NCI-H2029 treated with DMSO at 0.1 percent for 48 hours (cell line): ENCODE results near the gene PTRHD1.

Experiments used
- DNase-seq: peaks from one replicate; lab custom pipeline; 2025; lab: John Stamatoyannopoulos, UW

Gene PTRHD1

GRCh38 chr2:24830351-24830750 lies 37.2 kb upstream of the PTRHD1 start:
- no peak for DNase-seq

DNA sequence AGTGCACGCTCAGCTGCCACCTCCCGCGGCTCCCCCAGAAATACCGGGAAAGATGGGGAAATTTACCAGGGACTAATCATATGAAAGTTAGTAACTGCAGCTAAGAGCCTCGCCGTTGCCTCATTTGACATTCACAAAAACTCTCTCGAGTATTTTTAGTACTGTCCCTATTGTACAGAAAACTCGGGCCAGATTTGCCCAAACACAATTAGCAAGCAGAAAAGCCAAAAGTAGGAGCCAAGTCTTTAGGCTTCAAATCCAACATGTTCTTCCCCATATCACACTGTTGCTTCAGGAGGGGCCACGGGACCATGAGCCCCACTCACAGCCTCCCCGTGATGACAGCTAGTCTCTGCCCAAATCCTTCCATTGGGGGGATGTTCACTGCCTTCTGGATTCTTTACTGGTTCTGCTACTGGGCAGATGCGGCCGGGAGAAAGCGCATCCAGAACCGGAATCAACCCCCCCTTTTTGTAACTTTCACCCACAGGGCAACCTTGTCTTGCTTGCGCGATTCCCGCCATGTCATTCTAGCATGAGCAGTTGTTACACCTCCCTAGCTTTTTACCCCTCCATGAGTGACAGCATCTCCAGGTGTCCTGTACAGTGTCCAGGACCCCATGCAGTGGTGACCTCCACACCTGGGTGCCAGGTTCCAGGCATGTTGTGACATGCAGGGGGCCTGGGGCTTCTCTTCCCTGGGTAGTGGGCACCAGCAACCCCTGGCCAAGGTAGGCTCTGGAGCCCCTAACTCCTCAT lies 35.2 kb upstream of the PTRHD1 start:
- no peak for DNase-seq

DNA sequence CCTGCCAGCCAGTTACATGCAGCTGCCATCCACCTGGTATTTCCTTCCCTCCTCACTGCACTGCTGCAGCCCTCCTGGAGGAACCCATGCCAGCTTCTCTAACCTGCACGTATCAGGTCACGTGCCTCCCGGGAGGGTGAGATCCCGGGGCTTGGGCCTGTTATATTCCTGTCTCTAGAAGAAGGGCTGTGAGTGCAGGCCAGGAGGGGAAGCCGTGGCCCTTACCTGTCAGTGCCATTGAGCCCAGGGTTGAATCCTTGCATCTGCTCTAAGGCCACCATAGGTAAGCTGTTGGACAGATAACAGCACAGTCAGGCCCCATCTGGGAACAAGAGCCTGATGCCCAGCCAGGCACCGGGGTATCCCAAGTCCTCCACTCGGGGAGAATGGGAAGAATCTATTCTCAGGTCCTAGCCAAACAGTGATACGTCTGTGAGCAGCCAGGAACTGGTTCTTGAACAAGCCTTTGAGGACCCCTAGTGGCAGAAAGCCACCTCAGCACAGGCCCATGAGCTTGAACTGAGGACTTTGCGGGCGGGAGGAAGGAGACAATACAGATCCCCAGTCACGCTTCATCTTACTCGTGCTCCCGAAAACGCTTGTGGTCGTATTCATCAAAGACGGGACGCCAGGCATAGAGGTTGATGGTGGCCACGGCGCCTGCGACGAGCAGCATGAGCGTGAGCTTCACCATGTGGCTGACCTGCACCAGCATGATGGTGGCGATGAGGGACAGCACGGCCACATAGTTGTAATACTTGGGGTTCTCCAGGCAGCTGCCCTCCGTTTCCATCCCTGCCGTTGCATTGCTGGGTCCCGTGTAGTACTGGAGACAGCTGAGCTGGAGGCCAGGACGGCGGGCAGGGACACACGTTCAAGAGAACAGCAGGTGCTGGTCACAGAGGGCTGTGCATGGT lies 34.4 kb upstream of the PTRHD1 start:
- DNase-seq = peak; percentile 67

- no peak for DNase-seq
Measured at GRCh38 chr2:24826773-24827145, 33.6 kb upstream of the PTRHD1 start.

- no peak for DNase-seq
Measured at GRCh38 chr2:24825883-24826772, 32.9 kb upstream of the PTRHD1 start.

- DNase-seq = no peak
Measured at GRCh38 chr2:24824966-24825882, 32.0 kb upstream of the PTRHD1 start.

- no peak for DNase-seq
Measured at GRCh38 chr2:24824071-24824588, 30.9 kb upstream of the PTRHD1 start.

GRCh38 chr2:24822049-24822706 lies 29.0 kb upstream of the PTRHD1 start:
- DNase-seq = no peak

DNA sequence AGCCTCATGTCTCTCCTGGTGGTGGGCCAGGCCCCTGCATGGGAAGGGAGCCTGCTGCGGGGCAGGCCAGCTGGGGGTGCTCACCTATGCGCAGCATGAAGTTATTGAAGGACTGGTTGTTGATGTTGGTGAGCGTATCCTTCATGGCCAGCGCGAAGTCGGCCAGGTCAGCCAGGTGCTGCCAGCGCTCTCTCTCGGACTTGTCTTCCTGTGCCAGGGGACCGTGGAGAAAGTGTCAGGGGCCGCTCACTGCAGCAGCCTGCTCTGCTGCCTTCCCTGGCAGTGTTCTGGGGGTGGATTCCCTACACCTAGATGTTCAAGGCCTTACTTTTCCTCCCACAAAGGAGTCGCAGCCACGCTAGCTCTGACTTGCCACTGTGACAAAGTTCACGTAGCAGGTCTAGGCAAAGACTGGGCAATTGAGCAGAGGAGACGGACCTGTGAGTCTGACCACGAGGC lies 28.3 kb upstream of the PTRHD1 start:
- DNase-seq = no peak

DNA sequence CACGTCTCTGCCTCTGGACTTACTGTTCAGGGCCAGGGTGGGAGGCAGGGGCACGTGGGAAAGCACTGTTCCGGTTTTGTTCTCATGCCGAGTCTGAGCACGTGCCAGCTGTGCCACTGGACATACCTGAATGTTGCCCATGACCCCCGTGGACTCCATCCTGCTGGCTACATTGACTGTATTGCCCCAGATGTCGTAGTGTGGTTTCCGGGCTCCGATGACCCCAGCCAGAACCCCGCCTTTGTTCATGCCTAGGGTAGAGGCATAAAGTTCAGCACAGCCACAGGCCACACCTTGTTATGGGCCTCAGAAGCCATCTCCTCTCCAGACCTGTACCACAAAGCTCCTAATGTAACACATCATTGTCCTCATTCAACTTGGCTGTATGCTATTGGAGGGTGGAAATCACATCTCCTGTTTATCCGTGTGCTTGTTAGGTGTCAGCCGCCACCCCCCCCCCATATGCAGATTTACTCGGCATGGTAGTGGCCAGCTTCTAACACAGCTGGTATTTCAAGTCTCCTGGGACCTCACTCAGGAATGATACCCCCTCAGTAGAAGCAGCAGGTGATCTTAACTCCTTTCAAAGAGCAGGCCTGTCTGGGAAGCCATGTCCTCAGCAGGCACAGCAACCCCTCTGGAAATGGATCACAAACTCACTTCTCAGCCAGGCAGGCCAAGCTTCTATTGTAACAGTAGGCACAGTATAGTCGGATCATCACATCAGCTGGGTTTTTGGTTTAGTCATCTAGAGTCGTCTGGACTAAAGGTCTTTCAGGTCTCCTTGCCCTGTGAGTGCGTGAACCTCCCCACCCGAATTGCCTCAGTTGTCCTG lies 27.6 kb upstream of the PTRHD1 start:
- no peak for DNase-seq

DNA sequence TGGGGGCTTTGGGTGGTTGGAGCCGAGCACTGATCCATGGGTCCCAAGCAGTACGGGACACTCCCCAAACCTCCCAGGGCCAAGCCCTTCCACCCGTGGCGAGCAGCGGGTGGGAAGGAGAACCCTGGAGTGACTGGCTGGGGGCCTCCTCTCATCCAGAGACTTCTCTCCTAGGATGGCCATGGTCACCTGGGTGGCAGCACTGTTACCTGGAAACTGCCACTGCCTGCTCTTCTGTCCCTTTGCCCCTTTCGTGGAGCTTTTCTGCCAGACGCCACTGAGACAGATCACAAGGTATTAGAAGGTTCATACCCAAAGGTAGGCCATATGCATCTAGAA lies 27.0 kb upstream of the PTRHD1 start:
- no peak for DNase-seq

GRCh38 chr2:24819442-24820174 lies 26.4 kb upstream of the PTRHD1 start:
- no peak for DNase-seq

GRCh38 chr2:24818721-24819167 lies 25.6 kb upstream of the PTRHD1 start:
- no peak for DNase-seq

DNA sequence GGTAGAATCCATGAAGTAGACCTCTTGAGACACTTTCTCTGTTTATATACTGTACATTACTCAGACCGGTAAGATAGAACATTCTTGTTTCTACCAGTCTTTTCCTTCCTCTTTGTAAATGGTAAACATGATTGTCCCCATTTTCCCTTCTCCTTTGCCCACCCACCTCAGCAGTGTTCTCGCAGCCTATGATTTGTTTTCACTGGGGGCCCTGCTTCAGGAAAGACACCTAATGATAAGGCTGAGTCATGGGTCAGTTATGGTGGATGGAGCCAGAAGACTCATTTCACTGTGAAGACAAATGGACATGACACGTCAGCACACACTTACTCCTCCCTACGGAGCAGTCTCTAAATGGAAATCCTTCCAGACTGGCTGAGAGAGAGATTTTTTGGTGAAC lies 23.7 kb upstream of the PTRHD1 start:
- DNase-seq = no peak

- DNase-seq = no peak
Measured at GRCh38 chr2:24816404-24816803, 23.2 kb upstream of the PTRHD1 start.

DNA sequence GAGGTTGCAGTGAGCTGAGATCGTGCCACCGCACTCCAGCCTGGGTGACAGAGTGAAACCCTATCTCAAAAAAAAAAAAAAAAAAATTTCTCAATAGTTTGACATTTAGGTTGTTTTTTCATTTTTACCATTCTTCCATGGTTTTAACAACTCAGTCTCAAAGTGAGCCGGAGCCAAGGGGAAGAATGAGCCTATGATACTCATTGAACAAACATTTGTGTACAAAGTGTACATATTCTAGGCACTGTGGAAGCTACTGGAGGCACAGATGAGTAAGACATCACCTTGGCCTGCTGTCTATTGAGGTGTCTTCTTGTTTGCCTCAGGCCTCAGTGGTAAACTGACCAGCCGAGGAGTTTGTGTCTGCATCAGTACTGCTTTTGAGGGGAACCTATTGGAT lies 22.0 kb upstream of the PTRHD1 start:
- DNase-seq = no peak

- no peak for DNase-seq
Measured at GRCh38 chr2:24814516-24814915, 21.3 kb upstream of the PTRHD1 start.

GRCh38 chr2:24813691-24814137 lies 20.5 kb upstream of the PTRHD1 start:
- DNase-seq = no peak
